HepG2 (cell line): ENCODE results near the gene KCNG4. TPM values are rescaled to one million over a fixed set of nuclear protein-coding genes. Genes with fewer than 3 reads are reported as not detected.

Experiments used
- DR1 ChIP-seq: sonication (generic); formaldehyde crosslinking; IDR thresholded peaks from 2 replicates; pipeline ENCODE4 v1.8.0; 2021; ENCODE audit warnings: mild to moderate bottlenecking, missing genetic modification reagents, inconsistent platforms
- ETV5 ChIP-seq: IDR thresholded peaks from 2 replicates; pipeline ENCODE4 v1.6.1; 2018; ENCODE audit warnings: missing biosample characterization, missing genetic modification reagents, inconsistent platforms, borderline replicate concordance
- HDAC1 ChIP-seq: sonication (generic); formaldehyde crosslinking; IDR thresholded peaks from 2 replicates; pipeline ENCODE4 v1.5.1; 2020; ENCODE audit warnings: mild to moderate bottlenecking, missing genetic modification reagents
- KDM5A ChIP-seq: fragments of 200-600 bp; sonication (generic); IDR thresholded peaks from 2 replicates; pipeline ENCODE4 v1.7.0; 2018; ENCODE audit warnings: antibody characterized with exemption, mild to moderate bottlenecking, low read length, borderline replicate concordance
- KMT2B ChIP-seq: IDR thresholded peaks from 2 replicates; pipeline ENCODE4 v1.6.1; 2016; ENCODE audit warnings: missing genetic modification reagents, missing compliant biosample characterization
- SMAD1 ChIP-seq: sonication (generic); formaldehyde crosslinking; IDR thresholded peaks from 2 replicates; pipeline ENCODE4 v1.4.0; 2020; ENCODE audit warnings: missing genetic modification reagents, low read depth, mild to moderate bottlenecking, borderline replicate concordance
- SRSF1 ChIP-seq: fragments of 200-400 bp; formaldehyde crosslinking; optimal IDR thresholded peaks from 2 replicates; pipeline ENCODE3; 2017; ENCODE audit warnings: mild to moderate bottlenecking, low read depth, low read length, moderate library complexity
- WIZ ChIP-seq: sonication (generic); formaldehyde crosslinking; IDR thresholded peaks from 2 replicates; pipeline ENCODE4 v1.5.1; 2020; ENCODE audit warnings: mild to moderate bottlenecking, missing genetic modification reagents
- ZNF44 ChIP-seq: sonication (generic); formaldehyde crosslinking; IDR thresholded peaks from 2 replicates; pipeline ENCODE4 v1.5.1; 2020; ENCODE audit warnings: mild to moderate bottlenecking, missing genetic modification reagents
- ZNF772 ChIP-seq: sonication (generic); formaldehyde crosslinking; IDR thresholded peaks from 2 replicates; pipeline ENCODE4 v1.5.0; 2020; ENCODE audit warnings: mild to moderate bottlenecking, missing genetic modification reagents
- polyA plus RNA-seq, 8 experiments: library from polyadenylated mRNA; depleted of rRNA in 3 of 8; stranded (reverse) in 7 of 8; unstranded in 1 of 8; fragments of >200 nt; fragmentation: Illumina TruSeq in 4 of 8; extraction: Trizol in 4 of 8; gene quantifications; 2 replicates each; pipeline versions ENCODE4 v1.2.1 to v1.2.3, GENCODE V29; 2011 to 2016; ENCODE audit warnings: low read depth in 4 of 8, missing spikeins in 1 of 8, mixed read lengths in 1 of 8; ENCODE audit not compliant: insufficient read depth in 1 of 8
- total RNA-seq, 5 experiments: library from RNA; depleted of rRNA; stranded (reverse); fragments of >200 nt; fragmentation: Illumina TruSeq; extraction: Trizol; gene quantifications; 2 replicates each; pipeline ENCODE4 v1.2.3, GENCODE V29; 2016; ENCODE audit warnings: low read depth in 1 of 5
- TF ChIP-seq, protein P1 (sequence below): sonication (generic); formaldehyde crosslinking; IDR thresholded peaks from 2 replicates; pipeline ENCODE4 v1.5.0; 2020; ENCODE audit warnings: mild to moderate bottlenecking, missing genetic modification reagents
- TF ChIP-seq, protein P2 (sequence below): sonication (generic); formaldehyde crosslinking; IDR thresholded peaks from 2 replicates; pipeline ENCODE4 v1.9.0; 2021; ENCODE audit warnings: mild to moderate bottlenecking, missing genetic modification reagents
- TF ChIP-seq, protein P3 (sequence below): sonication (generic); formaldehyde crosslinking; IDR thresholded peaks from 2 replicates; pipeline ENCODE4 v1.4.0; 2020; ENCODE audit warnings: missing genetic modification reagents, low read depth, mild to moderate bottlenecking, borderline replicate concordance
- TF ChIP-seq, protein P4 (sequence below): sonication (generic); formaldehyde crosslinking; IDR thresholded peaks from 2 replicates; pipeline ENCODE4 v1.8.1; 2023; ENCODE audit warnings: missing genetic modification reagents, inconsistent platforms, borderline replicate concordance
- TF ChIP-seq, protein P5 (sequence below): sonication (generic); IDR thresholded peaks from 2 replicates; pipeline ENCODE4 v1.6.1; 2016; ENCODE audit warnings: low read depth, borderline replicate concordance

The KCNG4 gene
- total and polyA plus RNA-seq, 2 of the 13 experiments (the other 11 are each of a cell fraction or from before 2014, with no cell fraction given): not detected

- TF ChIP-seq, protein P1, sequence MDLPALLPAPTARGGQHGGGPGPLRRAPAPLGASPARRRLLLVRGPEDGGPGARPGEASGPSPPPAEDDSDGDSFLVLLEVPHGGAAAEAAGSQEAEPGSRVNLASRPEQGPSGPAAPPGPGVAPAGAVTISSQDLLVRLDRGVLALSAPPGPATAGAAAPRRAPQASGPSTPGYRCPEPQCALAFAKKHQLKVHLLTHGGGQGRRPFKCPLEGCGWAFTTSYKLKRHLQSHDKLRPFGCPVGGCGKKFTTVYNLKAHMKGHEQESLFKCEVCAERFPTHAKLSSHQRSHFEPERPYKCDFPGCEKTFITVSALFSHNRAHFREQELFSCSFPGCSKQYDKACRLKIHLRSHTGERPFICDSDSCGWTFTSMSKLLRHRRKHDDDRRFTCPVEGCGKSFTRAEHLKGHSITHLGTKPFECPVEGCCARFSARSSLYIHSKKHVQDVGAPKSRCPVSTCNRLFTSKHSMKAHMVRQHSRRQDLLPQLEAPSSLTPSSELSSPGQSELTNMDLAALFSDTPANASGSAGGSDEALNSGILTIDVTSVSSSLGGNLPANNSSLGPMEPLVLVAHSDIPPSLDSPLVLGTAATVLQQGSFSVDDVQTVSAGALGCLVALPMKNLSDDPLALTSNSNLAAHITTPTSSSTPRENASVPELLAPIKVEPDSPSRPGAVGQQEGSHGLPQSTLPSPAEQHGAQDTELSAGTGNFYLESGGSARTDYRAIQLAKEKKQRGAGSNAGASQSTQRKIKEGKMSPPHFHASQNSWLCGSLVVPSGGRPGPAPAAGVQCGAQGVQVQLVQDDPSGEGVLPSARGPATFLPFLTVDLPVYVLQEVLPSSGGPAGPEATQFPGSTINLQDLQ (CRISPR knock-in tag): peak; percentile 80; the same call in 1 of the 2 replicates
- TF ChIP-seq KMT2B (CRISPR knock-in tag): peak; percentile 96
- peak; percentile 90 for TF ChIP-seq ETV5 (CRISPR knock-in tag)
- TF ChIP-seq, protein P2, sequence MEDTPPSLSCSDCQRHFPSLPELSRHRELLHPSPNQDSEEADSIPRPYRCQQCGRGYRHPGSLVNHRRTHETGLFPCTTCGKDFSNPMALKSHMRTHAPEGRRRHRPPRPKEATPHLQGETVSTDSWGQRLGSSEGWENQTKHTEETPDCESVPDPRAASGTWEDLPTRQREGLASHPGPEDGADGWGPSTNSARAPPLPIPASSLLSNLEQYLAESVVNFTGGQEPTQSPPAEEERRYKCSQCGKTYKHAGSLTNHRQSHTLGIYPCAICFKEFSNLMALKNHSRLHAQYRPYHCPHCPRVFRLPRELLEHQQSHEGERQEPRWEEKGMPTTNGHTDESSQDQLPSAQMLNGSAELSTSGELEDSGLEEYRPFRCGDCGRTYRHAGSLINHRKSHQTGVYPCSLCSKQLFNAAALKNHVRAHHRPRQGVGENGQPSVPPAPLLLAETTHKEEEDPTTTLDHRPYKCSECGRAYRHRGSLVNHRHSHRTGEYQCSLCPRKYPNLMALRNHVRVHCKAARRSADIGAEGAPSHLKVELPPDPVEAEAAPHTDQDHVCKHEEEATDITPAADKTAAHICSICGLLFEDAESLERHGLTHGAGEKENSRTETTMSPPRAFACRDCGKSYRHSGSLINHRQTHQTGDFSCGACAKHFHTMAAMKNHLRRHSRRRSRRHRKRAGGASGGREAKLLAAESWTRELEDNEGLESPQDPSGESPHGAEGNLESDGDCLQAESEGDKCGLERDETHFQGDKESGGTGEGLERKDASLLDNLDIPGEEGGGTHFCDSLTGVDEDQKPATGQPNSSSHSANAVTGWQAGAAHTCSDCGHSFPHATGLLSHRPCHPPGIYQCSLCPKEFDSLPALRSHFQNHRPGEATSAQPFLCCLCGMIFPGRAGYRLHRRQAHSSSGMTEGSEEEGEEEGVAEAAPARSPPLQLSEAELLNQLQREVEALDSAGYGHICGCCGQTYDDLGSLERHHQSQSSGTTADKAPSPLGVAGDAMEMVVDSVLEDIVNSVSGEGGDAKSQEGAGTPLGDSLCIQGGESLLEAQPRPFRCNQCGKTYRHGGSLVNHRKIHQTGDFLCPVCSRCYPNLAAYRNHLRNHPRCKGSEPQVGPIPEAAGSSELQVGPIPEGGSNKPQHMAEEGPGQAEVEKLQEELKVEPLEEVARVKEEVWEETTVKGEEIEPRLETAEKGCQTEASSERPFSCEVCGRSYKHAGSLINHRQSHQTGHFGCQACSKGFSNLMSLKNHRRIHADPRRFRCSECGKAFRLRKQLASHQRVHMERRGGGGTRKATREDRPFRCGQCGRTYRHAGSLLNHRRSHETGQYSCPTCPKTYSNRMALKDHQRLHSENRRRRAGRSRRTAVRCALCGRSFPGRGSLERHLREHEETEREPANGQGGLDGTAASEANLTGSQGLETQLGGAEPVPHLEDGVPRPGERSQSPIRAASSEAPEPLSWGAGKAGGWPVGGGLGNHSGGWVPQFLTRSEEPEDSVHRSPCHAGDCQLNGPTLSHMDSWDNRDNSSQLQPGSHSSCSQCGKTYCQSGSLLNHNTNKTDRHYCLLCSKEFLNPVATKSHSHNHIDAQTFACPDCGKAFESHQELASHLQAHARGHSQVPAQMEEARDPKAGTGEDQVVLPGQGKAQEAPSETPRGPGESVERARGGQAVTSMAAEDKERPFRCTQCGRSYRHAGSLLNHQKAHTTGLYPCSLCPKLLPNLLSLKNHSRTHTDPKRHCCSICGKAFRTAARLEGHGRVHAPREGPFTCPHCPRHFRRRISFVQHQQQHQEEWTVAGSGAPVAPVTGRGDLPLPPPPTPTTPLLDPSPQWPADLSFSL (CRISPR knock-in tag): no peak
- TF ChIP-seq WIZ (CRISPR knock-in tag): peak; percentile 42; the same call in 1 of the 2 replicates
- TF ChIP-seq, protein P3, sequence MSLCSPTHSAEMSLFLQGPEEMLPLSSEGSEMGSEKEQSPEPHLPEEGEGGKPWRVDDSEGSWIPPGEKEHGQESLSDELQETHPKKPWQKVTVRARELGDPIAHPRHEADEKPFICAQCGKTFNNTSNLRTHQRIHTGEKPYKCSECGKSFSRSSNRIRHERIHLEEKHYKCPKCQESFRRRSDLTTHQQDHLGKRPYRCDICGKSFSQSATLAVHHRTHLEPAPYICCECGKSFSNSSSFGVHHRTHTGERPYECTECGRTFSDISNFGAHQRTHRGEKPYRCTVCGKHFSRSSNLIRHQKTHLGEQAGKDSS: peak; percentile 69; the same call in 1 of the 2 replicates
- peak; percentile 92 for TF ChIP-seq DR1 (CRISPR knock-in tag)
- peak; percentile 73; the same call in 1 of the 2 replicates for TF ChIP-seq ZNF44
- TF ChIP-seq, protein P4, sequence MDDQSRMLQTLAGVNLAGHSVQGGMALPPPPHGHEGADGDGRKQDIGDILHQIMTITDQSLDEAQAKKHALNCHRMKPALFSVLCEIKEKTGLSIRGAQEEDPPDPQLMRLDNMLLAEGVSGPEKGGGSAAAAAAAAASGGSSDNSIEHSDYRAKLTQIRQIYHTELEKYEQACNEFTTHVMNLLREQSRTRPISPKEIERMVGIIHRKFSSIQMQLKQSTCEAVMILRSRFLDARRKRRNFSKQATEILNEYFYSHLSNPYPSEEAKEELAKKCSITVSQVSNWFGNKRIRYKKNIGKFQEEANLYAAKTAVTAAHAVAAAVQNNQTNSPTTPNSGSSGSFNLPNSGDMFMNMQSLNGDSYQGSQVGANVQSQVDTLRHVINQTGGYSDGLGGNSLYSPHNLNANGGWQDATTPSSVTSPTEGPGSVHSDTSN (CRISPR knock-in tag): 0 out of 2 replicates have a peak, but pooled peaks have one; percentile 83
- peak; percentile 93 for TF ChIP-seq SRSF1
- peak; percentile 97 for TF ChIP-seq KDM5A
- TF ChIP-seq, protein P5, sequence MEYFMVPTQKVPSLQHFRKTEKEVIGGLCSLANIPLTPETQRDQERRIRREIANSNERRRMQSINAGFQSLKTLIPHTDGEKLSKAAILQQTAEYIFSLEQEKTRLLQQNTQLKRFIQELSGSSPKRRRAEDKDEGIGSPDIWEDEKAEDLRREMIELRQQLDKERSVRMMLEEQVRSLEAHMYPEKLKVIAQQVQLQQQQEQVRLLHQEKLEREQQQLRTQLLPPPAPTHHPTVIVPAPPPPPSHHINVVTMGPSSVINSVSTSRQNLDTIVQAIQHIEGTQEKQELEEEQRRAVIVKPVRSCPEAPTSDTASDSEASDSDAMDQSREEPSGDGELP: peak; percentile 75
- TF ChIP-seq HDAC1 (CRISPR knock-in tag): peak; percentile 91
- TF ChIP-seq SMAD1 (CRISPR knock-in tag): peak; percentile 69; the same call in 1 of the 2 replicates
- TF ChIP-seq ZNF772: no peak
Observed at GRCh38 chr16:84186685-84187437, 53.0 kb downstream of the KCNG4 start, which contains the start of gene TAF1C (continued).
